Mucosa of descending colon (tissue), 3 donors: ENCODE data around the gene DNAH17. TPM values are rescaled to one million over a fixed set of nuclear protein-coding genes. Genes with fewer than 3 reads are reported as not detected.
A peak's percentile ranks its signal among the peaks of the same experiment; 100 is the strongest.

ENCODE experiments used
- ATAC-seq: fragments of 200-7000 bp; cut with Tn5 transposase; one replicate; pipeline ENCODE4 v1.9.1; 2020; ENCODE audit warnings: mild to moderate bottlenecking, moderate library complexity
- DNase-seq, 3 donors: peaks; one replicate each; pipeline ENCODE4 v3.0.0-alpha.2; 2020
- H3K36me3 ChIP-seq: fragments of 200-600 bp; one replicate; pipeline ENCODE4 v1.8.0; 2021; ENCODE audit warnings: low read depth, mild to moderate bottlenecking
- H3K4me1 ChIP-seq: fragments of 200-600 bp; one replicate; pipeline ENCODE4 v1.8.0; 2021; ENCODE audit warnings: low read depth, mild to moderate bottlenecking
- H3K4me3 ChIP-seq: fragments of 200-600 bp; one replicate; pipeline ENCODE4 v1.8.0; 2021; ENCODE audit warnings: mild to moderate bottlenecking
- H3K9me3 ChIP-seq: fragments of 200-600 bp; one replicate; pipeline ENCODE4 v1.8.0; 2021; ENCODE audit warnings: mild to moderate bottlenecking
- CTCF ChIP-seq: fragments of 200-600 bp; IDR thresholded peaks from one replicate; pipeline ENCODE4 v1.8.0; 2022; ENCODE audit warnings: antibody characterized with exemption, mild to moderate bottlenecking
- intact Hi-C, 2 donors: fragments of 100-400 bp; cut with DNase I in 1 of 2; cut with micrococcal nuclease in 1 of 2; formaldehyde crosslinking; loops; one replicate each; pipeline versions ENCODE4 v1.11.0 to v1.11.1; 2022; cut with DNase I, micrococcal nuclease
- total RNA-seq, 3 donors: library from RNA; stranded (reverse); fragmentation: NEBNext Ultra II Directional in 2 of 3; extraction: Animal tissue kit (Norgen Biotek cat#: 25700) in 2 of 3; gene quantifications; one replicate each; pipeline versions ENCODE4 v1.2.1 to v1.2.4, GENCODE V29; 2021 to 2023
- donor health status: DM: no; HTN: no; CAD: no; lungs with moderate emphysema.
- donor health status: DM: no; HTN: no; CAD: no.
- donor health status: DM: no; HTN: yes; CAD: no.

Gene DNAH17
- total RNA-seq, 3 donors from 2014 or later: 0.06 to 0.17 TPM; not detected in 1

- ATAC-seq (no peak), DNase-seq (no peak)
- TF ChIP-seq CTCF: no peak
- intact Hi-C loops: no loop called here
- H3K36me3 ChIP-seq: no peaks in the 10 kb centered on the region
- H3K4me1 ChIP-seq: no peaks in the 10 kb centered on the region
- no peak overlapping the region for H3K4me3 ChIP-seq
- no peaks in the 10 kb centered on the region for H3K9me3 ChIP-seq
These were observed 52.2 kb downstream of the DNAH17 start for GRCh38 chr17:78524870-78525510.

- Histone ChIP-seq H3K4me3 (no peak overlapping the region), H3K36me3 (no peaks in the 10 kb centered on the region), H3K4me1 (no peaks in the 10 kb centered on the region), H3K9me3 (no peaks in the 10 kb centered on the region)
- intact Hi-C loops: no loop called here
- no peak for TF ChIP-seq CTCF
- DNase-seq: no peak
- ATAC-seq: no peak
These were observed 53.1 kb downstream of the DNAH17 start for GRCh38 chr17:78523934-78524655.

GRCh38 chr17:78522031-78522809 is 55.0 kb downstream of the DNAH17 start:
- intact Hi-C loops: no loop called here
- TF ChIP-seq CTCF: no peak
- no peak overlapping the region for H3K4me3 ChIP-seq
- H3K4me1 ChIP-seq: no peaks in the 10 kb centered on the region
- H3K9me3 ChIP-seq: no peaks in the 10 kb centered on the region
- DNase-seq: no peak
- no peak for ATAC-seq
- no peaks in the 10 kb centered on the region for H3K36me3 ChIP-seq

GRCh38 chr17:78517421-78517820 is 59.8 kb downstream of the DNAH17 start:
- no peaks in the 10 kb centered on the region for H3K9me3 ChIP-seq
- DNase-seq (peak in 1 of 3 donors; percentile 2), ATAC-seq (no peak)
- no peaks in the 10 kb centered on the region for H3K4me1 ChIP-seq
- TF ChIP-seq CTCF: no peak
- H3K4me3 ChIP-seq: no peak overlapping the region
- intact Hi-C loops: no loop called here
- H3K36me3 ChIP-seq: no peaks in the 10 kb centered on the region

GRCh38 chr17:78515480-78515879 is 61.7 kb downstream of the DNAH17 start:
- Histone ChIP-seq H3K9me3 (no peaks in the 10 kb centered on the region), H3K4me1 (no peaks in the 10 kb centered on the region), H3K36me3 (no peaks in the 10 kb centered on the region), H3K4me3 (no peak overlapping the region)
- DNase-seq: peak in 1 of 3 donors; percentile 4
- TF ChIP-seq CTCF: no peak
- intact Hi-C loops: no loop called here
- ATAC-seq: no peak
